ENCODE data around the gene GPRASP3. TPM values are rescaled to one million over a fixed set of nuclear protein-coding genes. Genes with fewer than 3 reads are reported as not detected.

GPRASP3 gene
- total and polyA plus RNA-seq, 2 donors (not counting 3 experiments of a cell fraction or from before 2014, with no cell fraction given): 4.0 to 7.2 TPM

- no peak overlapping the region for H3K4me2 ChIP-seq (ENCODE audit: insufficient read depth, low read length)
- H3K4me1 ChIP-seq (ENCODE audit: control insufficient read depth, extremely low read depth, insufficient read depth, low read length): peaks cover 25% of the 10 kb centered on the region
- CTCF ChIA-PET: no interaction called here
- no TSS peak for BruUV-seq (replicated peaks)
- POLR2A ChIA-PET: no interaction called here
- H3K79me2 ChIP-seq (ENCODE audit: control insufficient read depth, insufficient read depth, low read length): no peaks in the 10 kb centered on the region
- DNase-seq (ENCODE audit: low read depth, low spot score): no peak
- H3K27ac ChIP-seq (ENCODE audit: insufficient read depth, low read depth, low read length): no peak overlapping the region
- intact Hi-C loops (cut with micrococcal nuclease): no loop called here
- H4K20me1 ChIP-seq (replicated peaks; ENCODE audit: control insufficient read depth, extremely low read depth, insufficient read depth, low read length): no peaks in the 10 kb centered on the region
- H3K9me3 ChIP-seq (replicated peaks; ENCODE audit: control insufficient read depth, insufficient read depth, low read length): no peaks in the 10 kb centered on the region
- no peak for FAIRE-seq
- no peak overlapping the region for H2AFZ ChIP-seq (ENCODE audit: low read depth, low read length)
- TF ChIP-seq EZH2 (IDR thresholded peaks at IDR 0.05; ENCODE audit: borderline replicate concordance, low read depth, low read length, severe bottlenecking) (no peak), MYC (IDR thresholded peaks at IDR 0.05; ENCODE audit: low read depth, low read length) (no peak), JUN (IDR thresholded peaks at IDR 0.05; ENCODE audit: borderline replicate concordance, insufficient read depth, insufficient read length, low read depth) (no peak), POLR2A (IDR thresholded peaks at IDR 0.05; ENCODE audit: low read depth, low read length) (no peak), POLR2AphosphoS5 (IDR thresholded peaks at IDR 0.05; ENCODE audit: insufficient read depth, low read depth, low read length) (no peak), FOS (IDR thresholded peaks at IDR 0.05; ENCODE audit: borderline replicate concordance, insufficient read depth, low read length) (no peak), CTCF (IDR thresholded peaks at IDR 0.05; ENCODE audit: extremely low read depth in 1 of 2, insufficient read depth in 1 of 2, low read depth in 1 of 2, low read length in 2 of 2) (no peak), MAX (IDR thresholded peaks at IDR 0.05; ENCODE audit: insufficient read depth, insufficient read length) (no peak), GATA2 (IDR thresholded peaks at IDR 0.05; ENCODE audit: insufficient read depth, insufficient read length, low read depth, low read length) (no peak)
- H3K4me3 ChIP-seq (replicated peaks in 1 of 3; ENCODE audit: insufficient read depth in 1 of 3, low read depth in 1 of 3, low read length in 3 of 3): no peak overlapping the region
- no peaks in the 10 kb centered on the region for H3K9me1 ChIP-seq (replicated peaks; ENCODE audit: control insufficient read depth, extremely low read depth, insufficient read depth, low read length)
- H3K9ac ChIP-seq (replicated peaks; ENCODE audit: extremely low read depth, insufficient read depth, low read length): no peak overlapping the region
- H3K36me3 ChIP-seq (ENCODE audit: control insufficient read depth in 2 of 2, extremely low read depth in 1 of 2, insufficient read depth in 2 of 2, low read length in 2 of 2): no peaks in the 10 kb centered on the region
- H3K27me3 ChIP-seq (ENCODE audit: control insufficient read depth in 2 of 2, insufficient read depth in 2 of 2, low read length in 2 of 2): no peaks in the 10 kb centered on the region
- dilution Hi-C loops (cut with MboI; ENCODE audit: extremely low pct_ligation_motif_present, low sequenced_read_pairs): no loop called here
Measured at GRCh38 chrX:102728646-102729045, 8.1 kb downstream of the GPRASP3 start.
